ENCODE data around the gene SYT17.

The SYT17 gene

DNA sequence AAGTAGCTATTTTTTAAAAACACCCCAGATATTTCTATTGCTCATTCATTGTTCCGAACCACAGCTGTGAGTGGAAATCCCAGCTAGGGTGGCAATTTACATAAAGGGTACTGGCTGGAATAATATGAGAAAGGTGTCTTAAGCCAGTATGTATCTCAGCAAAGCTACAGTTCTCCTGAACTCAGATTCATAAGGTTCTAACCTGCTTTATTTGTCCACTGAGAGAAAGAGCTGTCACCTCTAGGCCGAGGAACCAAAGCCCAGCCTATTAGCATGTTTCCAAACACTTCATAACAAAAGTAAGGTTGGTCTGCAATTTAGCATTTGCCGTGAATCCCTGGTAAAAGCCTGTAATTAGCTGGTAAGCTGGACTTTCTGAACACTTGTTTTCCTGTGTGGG, 60.5 kb downstream of the SYT17 start:
- TF ChIP-seq, protein P1, sequence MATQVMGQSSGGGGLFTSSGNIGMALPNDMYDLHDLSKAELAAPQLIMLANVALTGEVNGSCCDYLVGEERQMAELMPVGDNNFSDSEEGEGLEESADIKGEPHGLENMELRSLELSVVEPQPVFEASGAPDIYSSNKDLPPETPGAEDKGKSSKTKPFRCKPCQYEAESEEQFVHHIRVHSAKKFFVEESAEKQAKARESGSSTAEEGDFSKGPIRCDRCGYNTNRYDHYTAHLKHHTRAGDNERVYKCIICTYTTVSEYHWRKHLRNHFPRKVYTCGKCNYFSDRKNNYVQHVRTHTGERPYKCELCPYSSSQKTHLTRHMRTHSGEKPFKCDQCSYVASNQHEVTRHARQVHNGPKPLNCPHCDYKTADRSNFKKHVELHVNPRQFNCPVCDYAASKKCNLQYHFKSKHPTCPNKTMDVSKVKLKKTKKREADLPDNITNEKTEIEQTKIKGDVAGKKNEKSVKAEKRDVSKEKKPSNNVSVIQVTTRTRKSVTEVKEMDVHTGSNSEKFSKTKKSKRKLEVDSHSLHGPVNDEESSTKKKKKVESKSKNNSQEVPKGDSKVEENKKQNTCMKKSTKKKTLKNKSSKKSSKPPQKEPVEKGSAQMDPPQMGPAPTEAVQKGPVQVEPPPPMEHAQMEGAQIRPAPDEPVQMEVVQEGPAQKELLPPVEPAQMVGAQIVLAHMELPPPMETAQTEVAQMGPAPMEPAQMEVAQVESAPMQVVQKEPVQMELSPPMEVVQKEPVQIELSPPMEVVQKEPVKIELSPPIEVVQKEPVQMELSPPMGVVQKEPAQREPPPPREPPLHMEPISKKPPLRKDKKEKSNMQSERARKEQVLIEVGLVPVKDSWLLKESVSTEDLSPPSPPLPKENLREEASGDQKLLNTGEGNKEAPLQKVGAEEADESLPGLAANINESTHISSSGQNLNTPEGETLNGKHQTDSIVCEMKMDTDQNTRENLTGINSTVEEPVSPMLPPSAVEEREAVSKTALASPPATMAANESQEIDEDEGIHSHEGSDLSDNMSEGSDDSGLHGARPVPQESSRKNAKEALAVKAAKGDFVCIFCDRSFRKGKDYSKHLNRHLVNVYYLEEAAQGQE (IDR thresholded peaks at IDR 0.05; ENCODE audit: insufficient read depth in 1 of 2, low read depth in 2 of 2, low read length in 2 of 2): no peak
- TF ChIP-seq TAF1 (IDR thresholded peaks at IDR 0.05; ENCODE audit: borderline replicate concordance, insufficient read depth, low read length): no peak
- no peak for TF ChIP-seq SIN3A (IDR thresholded peaks at IDR 0.05; ENCODE audit: borderline replicate concordance, insufficient read depth, low read length)
- no peak for TF ChIP-seq POLR2AphosphoS5 (IDR thresholded peaks at IDR 0.05; ENCODE audit: low read depth, low read length)
- no peak for TF ChIP-seq FOXP2 (optimal IDR thresholded peaks at IDR 0.05; ENCODE audit: borderline replicate concordance, extremely low read depth, extremely low read length, insufficient read depth)

DNA sequence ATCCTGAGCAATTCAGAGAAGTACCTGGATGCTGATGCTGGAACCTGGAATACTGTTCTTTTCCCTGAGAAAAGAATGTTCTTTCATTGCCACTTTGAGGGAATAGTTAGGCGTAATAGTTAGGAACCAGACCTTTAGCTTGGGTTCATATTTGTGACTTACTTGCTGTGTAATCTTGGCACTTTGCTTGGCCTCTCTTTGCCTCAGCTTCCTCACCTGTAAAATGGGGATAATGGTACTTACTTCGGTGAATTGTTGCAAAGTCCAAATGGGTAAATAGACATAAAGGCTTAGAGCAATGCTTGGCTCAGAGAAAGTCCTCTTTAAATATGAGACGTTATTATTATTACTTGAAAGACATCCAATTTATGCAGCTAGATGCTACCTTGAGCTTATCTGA, 62.5 kb downstream of the SYT17 start:
- TF ChIP-seq POLR2AphosphoS5 (IDR thresholded peaks at IDR 0.05; ENCODE audit: low read depth, low read length): no peak
- no peak for TF ChIP-seq TAF1 (IDR thresholded peaks at IDR 0.05; ENCODE audit: borderline replicate concordance, insufficient read depth, low read length)

DNA sequence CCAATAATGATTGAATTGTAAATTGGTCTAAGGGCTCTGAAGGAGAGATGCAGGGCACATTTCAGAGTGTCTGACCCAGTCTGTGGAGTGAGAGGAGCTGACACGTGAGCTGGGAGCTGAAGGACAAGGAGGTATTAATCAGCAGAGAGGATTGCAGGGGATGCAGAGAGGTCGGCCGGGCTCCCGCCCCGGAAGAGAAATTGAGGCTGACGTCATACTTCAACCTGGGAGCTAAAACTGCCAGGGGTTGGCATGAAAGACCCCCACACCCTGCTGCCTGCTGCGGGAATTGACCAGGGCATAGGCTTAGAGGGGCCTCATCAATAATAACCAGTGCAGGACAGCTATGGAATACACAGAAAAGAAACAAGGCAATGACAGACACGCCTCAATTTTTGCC, 63.8 kb downstream of the SYT17 start:
- TF ChIP-seq, protein P1 (IDR thresholded peaks at IDR 0.05; ENCODE audit: insufficient read depth in 1 of 2, low read depth in 2 of 2, low read length in 2 of 2): no peak
- TF ChIP-seq TAF1 (IDR thresholded peaks at IDR 0.05; ENCODE audit: borderline replicate concordance, insufficient read depth, low read length): no peak
- no peak for TF ChIP-seq FOXP2 (optimal IDR thresholded peaks at IDR 0.05; ENCODE audit: borderline replicate concordance, extremely low read depth, extremely low read length, insufficient read depth)
- TF ChIP-seq POLR2AphosphoS5 (IDR thresholded peaks at IDR 0.05; ENCODE audit: low read depth, low read length): no peak
- TF ChIP-seq SIN3A (IDR thresholded peaks at IDR 0.05; ENCODE audit: borderline replicate concordance, insufficient read depth, low read length): no peak

DNA sequence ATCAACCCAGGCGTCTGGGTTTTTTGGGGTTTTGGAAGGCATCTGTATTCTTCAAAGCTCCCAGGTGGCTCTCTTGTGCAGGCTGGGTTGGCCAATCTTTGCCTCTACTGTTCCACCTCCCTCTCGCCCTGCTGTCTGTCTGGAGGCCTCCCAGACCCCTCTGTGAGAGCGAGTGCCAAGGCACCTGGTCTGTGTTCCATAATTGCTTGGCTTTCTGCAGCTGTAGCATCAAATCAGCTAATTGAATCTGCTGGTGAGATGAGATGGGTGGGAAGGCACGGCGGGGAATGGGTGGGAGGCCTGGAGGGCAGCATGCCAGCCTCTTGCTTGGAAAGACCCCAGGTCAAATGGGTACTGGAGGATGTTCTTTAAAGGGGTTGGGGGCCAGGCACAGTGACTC, 64.9 kb downstream of the SYT17 start:
- TF ChIP-seq, protein P1 (IDR thresholded peaks at IDR 0.05; ENCODE audit: insufficient read depth in 1 of 2, low read depth in 2 of 2, low read length in 2 of 2): no peak
- TF ChIP-seq POLR2AphosphoS5 (IDR thresholded peaks at IDR 0.05; ENCODE audit: low read depth, low read length): no peak
- TF ChIP-seq SIN3A (IDR thresholded peaks at IDR 0.05; ENCODE audit: borderline replicate concordance, insufficient read depth, low read length): no peak
- TF ChIP-seq TAF1 (IDR thresholded peaks at IDR 0.05; ENCODE audit: borderline replicate concordance, insufficient read depth, low read length): no peak
- TF ChIP-seq FOXP2 (optimal IDR thresholded peaks at IDR 0.05; ENCODE audit: borderline replicate concordance, extremely low read depth, extremely low read length, insufficient read depth): no peak

DNA sequence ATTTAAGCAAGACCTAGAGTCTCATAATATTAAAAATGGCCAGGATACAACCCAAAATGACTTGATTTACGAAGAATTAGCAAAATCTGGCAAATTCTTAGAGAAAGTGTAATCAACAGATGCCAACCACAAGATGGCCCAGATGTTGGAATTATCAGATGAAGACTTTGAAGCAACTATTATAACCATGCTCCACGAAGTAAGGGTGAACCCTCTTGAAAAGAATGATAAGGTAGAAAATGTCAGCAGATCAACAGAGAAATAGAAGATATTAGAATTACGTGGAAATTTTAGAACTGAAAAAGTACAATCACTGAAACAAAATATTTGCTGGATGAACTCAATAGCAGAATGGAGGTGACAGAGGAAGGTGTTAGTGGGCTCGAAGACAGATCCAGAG, 67.4 kb downstream of the SYT17 start:
- no peak for TF ChIP-seq FOXP2 (optimal IDR thresholded peaks at IDR 0.05; ENCODE audit: borderline replicate concordance, extremely low read depth, extremely low read length, insufficient read depth)

DNA sequence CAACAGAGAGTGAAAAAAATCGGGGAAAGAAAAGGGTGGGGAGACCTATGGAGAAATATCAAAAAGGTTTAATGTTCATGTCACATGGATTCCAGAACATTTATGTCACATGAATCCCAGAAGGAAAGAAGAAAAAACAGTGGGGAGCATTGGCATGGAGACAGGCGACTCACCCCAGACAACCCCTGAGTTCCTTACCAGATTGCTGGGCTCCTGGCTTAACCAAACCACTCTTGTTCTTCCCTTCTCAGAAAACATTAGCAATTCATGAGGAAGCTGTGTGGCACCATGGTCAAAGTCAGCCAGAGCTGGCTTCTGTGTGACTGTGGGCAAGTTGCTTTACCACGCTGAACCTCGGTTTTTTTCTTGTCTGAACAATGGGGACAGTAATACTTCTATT, 67.8 kb downstream of the SYT17 start:
- TF ChIP-seq, protein P1 (IDR thresholded peaks at IDR 0.05; ENCODE audit: insufficient read depth in 1 of 2, low read depth in 2 of 2, low read length in 2 of 2): no peak
- no peak for TF ChIP-seq SIN3A (IDR thresholded peaks at IDR 0.05; ENCODE audit: borderline replicate concordance, insufficient read depth, low read length)
- TF ChIP-seq POLR2AphosphoS5 (IDR thresholded peaks at IDR 0.05; ENCODE audit: low read depth, low read length): no peak
- TF ChIP-seq TAF1 (IDR thresholded peaks at IDR 0.05; ENCODE audit: borderline replicate concordance, insufficient read depth, low read length): no peak
- no peak for TF ChIP-seq FOXP2 (optimal IDR thresholded peaks at IDR 0.05; ENCODE audit: borderline replicate concordance, extremely low read depth, extremely low read length, insufficient read depth)
